ENCODE measurements around the gene RARA. TPM values are rescaled to one million over a fixed set of nuclear protein-coding genes. Genes with fewer than 3 reads are reported as not detected.

The RARA gene
- total RNA-seq, 1 experiment from 2014 or later, result 42.3 TPM

DNA sequence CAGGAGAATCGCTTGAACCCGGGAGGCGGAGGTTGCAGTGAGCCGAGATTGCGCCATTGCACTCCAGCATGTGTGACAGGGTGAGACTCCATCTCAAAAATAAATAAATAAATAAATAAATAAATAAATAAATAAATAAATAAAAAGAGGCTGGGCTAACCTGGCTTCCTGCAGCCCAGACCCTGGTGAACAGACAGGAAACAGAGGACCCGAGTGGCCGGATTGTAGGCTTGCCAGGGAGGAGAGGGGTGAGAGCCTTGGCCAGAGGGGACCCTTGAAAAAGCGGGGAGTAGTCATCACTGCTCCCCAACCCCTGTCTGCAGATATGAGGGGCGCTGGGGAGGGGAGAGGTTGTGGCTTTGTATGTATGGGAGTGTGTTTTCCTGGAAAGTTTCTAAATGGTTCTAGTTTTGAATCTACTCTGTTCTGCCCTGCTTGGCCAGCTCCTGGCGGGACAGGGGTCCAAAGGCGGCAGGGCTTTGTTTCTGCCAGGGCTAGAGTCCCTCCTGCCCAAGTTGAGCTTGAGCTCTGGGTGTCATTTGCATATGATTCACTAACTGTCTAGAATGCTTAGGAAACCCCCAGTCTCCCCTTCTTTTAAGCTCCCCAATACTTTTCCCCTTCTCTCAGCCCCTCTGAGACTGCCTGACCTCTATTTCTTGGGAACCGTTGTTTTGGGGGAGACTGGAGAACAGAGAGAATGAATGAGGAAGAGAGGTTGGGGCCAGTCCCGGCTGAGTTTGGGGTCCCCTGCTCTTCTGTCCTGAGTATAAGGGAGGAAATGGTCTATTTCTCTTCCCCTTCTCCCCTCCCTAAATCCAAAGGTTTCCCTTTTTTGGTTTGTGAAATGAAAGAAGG lies 16.4 kb downstream of the RARA start:
- no peak overlapping the region for H3K4me3 ChIP-seq

DNA sequence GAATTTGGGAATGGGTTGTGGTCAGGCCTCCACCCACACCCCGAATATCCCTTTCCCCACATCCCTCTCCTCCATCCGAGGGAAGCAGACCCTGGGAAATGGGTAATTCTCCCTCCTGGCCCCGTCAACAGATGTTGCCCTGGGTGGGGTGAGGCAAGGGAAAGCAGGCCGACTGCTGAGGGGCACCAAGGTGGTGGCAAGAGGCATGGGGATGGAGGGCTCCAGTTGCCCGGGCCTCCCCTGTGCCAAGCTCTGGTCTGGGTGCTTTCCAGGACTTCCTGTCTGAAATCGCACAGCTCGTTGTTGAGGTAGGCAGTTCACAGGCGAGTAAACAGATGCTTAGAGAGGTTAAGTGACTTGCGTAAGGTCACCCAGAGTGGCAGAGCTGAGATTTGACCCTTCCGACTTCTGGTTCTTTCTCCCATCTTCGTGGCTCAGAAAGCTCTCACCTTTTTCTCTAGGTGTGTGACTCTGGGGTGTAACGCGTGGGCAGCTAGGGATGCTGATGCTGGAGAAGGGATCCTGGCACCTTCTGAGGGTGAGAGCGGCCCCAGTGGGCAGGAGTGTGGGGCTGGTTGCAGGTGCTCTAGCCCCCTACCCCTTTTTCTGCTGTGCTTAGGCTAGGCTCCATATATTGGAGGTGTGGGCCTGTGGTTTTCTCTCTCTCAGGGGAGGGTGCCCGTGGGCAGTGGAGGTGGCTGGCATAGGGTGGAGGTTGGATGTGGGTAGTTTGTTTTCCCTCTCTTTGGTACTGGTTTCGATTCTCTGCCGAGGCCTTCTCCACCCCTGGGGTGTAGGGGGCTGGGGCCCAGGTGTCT lies 17.2 kb downstream of the RARA start:
- no peak overlapping the region for H3K4me3 ChIP-seq
- H3K27ac ChIP-seq, result no peak overlapping the region
- DNase-seq, result no peak
- H3K4me1 ChIP-seq, result peaks cover 59% of the 10 kb centered on the region
- peaks cover 6% of the 10 kb centered on the region; the same call in 1 of the 2 replicates for H3K36me3 ChIP-seq
- H3K27me3 ChIP-seq, result no peaks in the 10 kb centered on the region
- no peaks in the 10 kb centered on the region for H3K9me3 ChIP-seq (replicated peaks)

More for the DNA sequence above, 16.4 kb downstream of the RARA start:
- no peak for DNase-seq
- 0 out of 2 replicates have a peak, but pooled peaks cover 2% of the 10 kb centered on the region for H3K36me3 ChIP-seq
- no peaks in the 10 kb centered on the region for H3K9me3 ChIP-seq (replicated peaks)
- H3K27me3 ChIP-seq, result no peaks in the 10 kb centered on the region
- H3K4me1 ChIP-seq, result peaks cover 62% of the 10 kb centered on the region
- no peak overlapping the region for H3K27ac ChIP-seq

DNA sequence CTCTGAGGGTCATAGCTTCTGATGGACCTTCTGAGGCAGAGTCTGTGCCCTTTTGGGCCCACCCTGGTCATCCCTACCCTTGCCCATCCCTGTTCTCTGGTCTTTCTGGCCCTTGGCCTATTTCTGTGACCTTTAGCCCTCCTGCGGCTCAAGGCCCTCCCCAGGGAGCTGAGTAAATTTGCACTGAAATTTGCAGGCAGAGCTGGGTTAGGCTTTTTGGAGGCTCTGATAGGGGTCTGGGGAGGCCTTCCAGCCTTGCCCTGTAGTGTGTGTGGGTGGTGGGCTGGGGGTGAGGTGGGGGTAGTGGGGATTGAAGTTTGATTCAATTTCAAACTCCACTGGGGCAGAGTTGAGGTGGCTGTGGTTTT lies 17.8 kb downstream of the RARA start:
- Histone ChIP-seq H3K4me1 (peaks cover 53% of the 10 kb centered on the region), H3K36me3 (peaks cover 11% of the 10 kb centered on the region), H3K27me3 (no peaks in the 10 kb centered on the region), H3K9me3 (replicated peaks) (no peaks in the 10 kb centered on the region), H3K4me3 (no peak overlapping the region), H3K27ac (no peak overlapping the region)
- DNase-seq, result no peak

DNA sequence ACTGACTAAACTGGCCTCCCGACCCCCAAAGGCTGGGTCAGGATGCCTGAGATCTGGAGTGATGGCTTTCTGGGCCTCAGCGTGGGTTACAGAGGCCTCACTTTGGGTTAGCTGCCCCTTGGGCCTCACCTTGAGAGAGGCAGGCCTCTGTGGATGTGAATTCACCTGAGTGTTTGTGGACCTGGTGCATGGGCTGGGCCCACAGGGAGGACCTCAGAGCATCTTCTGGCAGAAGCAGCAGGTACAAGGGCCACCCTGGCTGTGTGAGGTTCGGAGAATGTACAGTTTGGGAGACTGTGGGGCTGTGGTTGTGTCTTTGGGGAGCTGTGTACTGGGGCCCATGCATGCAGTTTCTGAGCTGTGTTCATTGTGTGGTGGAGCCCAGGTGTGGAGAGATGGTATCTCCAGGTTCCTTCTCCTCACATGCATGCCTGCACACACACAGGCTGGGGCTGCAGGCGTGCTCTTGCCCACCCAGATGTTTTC lies 18.3 kb downstream of the RARA start:
- Histone ChIP-seq H3K27me3 (no peaks in the 10 kb centered on the region), H3K9me3 (replicated peaks) (no peaks in the 10 kb centered on the region), H3K36me3 (peaks cover 11% of the 10 kb centered on the region), H3K27ac (no peak overlapping the region), H3K4me3 (no peak overlapping the region), H3K4me1 (peaks cover 48% of the 10 kb centered on the region)
- no peak for DNase-seq

DNA sequence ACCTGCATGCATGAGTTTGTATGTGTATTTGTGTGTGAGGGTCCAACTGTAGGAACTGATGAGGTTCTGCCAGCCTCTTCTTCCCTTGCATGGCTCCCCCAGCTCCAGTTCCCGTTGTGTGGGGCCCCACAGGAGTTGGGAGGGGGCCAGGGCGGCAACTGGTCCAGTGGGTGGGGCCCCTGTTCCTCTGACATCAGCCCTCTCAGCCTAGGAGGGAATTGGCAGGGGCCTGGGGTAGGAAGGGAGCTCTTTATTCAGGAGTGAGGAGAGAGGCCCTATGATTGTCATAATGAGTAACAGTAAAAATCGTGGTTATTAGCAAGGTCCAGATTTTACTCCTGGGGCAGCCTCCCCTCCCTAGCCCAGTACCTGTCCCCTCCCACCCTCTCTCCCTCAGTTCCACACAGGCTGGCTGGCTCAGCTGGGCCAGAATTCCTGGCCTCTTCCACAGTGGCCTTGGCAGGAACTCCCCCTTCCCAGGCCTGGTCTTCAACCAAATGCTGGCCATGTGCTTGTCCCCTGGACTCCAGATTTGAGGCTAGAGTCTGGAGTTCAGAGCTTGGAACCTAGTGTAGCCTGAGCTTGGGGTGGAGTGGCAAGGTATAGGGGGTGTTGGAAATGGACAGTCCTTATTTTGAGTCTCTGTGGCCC lies 18.9 kb downstream of the RARA start:
- Histone ChIP-seq H3K27me3 (no peaks in the 10 kb centered on the region), H3K36me3 (peaks cover 14% of the 10 kb centered on the region), H3K4me1 (peaks cover 43% of the 10 kb centered on the region), H3K27ac (no peak overlapping the region), H3K9me3 (replicated peaks) (no peaks in the 10 kb centered on the region), H3K4me3 (no peak overlapping the region)
- peak in 1 of 2 experiments; percentile 64 for DNase-seq

DNA sequence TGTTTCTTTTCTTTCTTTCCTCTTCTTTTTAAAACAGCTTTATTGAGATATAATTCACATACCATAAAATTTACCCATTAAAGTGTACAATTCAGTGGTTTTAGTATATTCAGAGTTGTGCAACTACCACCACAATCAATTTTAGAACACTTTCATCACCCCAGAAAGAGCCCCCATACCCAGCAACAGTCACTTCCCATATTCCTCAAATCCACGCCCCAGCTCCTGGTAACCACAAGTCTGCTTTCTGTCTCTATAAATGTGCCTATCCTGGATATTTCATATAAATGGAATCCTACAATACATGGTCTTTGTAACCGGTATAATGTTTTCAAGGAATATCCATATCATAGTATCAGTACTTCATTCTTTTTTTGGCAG lies 19.4 kb downstream of the RARA start:
- no peaks in the 10 kb centered on the region for H3K27me3 ChIP-seq
- H3K4me3 ChIP-seq, result no peak overlapping the region
- peaks cover 14% of the 10 kb centered on the region for H3K36me3 ChIP-seq
- peaks cover 37% of the 10 kb centered on the region for H3K4me1 ChIP-seq
- DNase-seq, result no peak
- no peaks in the 10 kb centered on the region for H3K9me3 ChIP-seq (replicated peaks)
- H3K27ac ChIP-seq, result no peak overlapping the region

DNA sequence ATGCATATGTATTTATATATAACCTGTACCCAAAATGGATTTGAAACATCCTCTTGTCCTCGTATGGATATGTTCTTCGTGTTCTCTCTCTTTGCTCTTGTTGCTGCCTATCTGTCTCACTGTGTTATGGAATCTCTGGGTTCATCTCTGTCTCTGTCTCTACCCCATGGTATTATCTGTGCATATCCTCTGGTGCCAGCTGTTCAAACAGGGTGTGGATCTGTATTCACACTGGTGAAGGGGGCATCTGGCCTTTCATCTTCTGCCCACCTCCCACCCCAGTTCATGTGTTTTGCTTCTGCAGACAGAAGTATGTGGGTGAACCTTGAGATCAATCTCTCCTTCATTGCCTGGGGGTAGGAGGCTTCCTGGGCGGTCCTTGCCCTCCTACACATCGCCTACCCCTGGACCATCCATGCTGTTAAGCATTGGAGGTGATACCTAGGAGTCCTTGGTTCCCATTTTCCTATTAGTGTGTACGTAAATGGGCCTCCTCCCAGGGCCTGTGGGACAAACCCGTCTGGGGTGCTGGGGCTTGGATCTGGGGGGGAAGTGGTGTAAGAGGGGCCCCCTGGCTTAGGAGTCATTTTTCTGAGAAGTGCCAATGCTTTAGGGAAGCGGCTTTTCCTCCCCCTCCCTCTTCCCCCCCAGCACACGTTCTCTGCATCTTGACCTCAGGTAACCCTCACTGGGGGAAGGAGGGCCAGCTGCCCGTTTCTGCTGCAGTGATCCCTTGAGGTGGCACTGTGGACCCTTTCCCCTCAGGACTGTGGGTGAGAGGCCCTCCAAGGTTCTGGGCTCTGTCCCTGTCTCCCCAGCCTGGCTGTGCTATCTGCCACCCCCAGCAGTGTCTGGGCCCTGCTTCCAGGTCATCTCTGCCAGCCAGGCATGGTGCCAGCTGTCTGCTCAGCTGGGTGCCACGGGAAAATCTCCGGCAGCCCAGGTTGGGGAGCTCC lies 21.1 kb downstream of the RARA start:
- H3K4me1 ChIP-seq, result peaks cover 46% of the 10 kb centered on the region
- no peak overlapping the region for H3K27ac ChIP-seq
- peaks cover 14% of the 10 kb centered on the region for H3K36me3 ChIP-seq

DNA sequence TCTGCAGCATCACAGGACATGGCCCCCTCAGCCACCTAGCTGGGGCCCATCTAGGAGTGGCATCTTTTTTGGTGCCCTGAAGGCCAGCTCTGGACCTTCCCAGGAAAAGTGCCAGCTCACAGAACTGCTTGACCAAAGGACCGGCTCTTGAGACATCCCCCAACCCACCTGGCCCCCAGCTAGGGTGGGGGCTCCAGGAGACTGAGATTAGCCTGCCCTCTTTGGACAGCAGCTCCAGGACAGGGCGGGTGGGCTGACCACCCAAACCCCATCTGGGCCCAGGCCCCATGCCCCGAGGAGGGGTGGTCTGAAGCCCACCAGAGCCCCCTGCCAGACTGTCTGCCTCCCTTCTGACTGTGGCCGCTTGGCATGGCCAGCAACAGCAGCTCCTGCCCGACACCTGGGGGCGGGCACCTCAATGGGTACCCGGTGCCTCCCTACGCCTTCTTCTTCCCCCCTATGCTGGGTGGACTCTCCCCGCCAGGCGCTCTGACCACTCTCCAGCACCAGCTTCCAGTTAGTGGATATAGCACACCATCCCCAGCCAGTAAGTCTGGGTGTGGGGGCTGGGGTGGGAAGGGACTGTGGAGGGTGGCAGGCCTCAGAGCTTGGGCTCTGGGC lies 22.0 kb downstream of the RARA start:
- Histone ChIP-seq H3K4me3 (no peak overlapping the region), H3K4me1 (peaks cover 42% of the 10 kb centered on the region), H3K27ac (no peak overlapping the region), H3K36me3 (peaks cover 14% of the 10 kb centered on the region), H3K27me3 (no peaks in the 10 kb centered on the region), H3K9me3 (replicated peaks) (no peaks in the 10 kb centered on the region)
- no peak for DNase-seq

More for the DNA sequence above, 21.1 kb downstream of the RARA start:
- Histone ChIP-seq H3K27me3 (no peaks in the 10 kb centered on the region), H3K9me3 (replicated peaks) (no peaks in the 10 kb centered on the region), H3K4me3 (no peak overlapping the region)
- no peak for DNase-seq

DNA sequence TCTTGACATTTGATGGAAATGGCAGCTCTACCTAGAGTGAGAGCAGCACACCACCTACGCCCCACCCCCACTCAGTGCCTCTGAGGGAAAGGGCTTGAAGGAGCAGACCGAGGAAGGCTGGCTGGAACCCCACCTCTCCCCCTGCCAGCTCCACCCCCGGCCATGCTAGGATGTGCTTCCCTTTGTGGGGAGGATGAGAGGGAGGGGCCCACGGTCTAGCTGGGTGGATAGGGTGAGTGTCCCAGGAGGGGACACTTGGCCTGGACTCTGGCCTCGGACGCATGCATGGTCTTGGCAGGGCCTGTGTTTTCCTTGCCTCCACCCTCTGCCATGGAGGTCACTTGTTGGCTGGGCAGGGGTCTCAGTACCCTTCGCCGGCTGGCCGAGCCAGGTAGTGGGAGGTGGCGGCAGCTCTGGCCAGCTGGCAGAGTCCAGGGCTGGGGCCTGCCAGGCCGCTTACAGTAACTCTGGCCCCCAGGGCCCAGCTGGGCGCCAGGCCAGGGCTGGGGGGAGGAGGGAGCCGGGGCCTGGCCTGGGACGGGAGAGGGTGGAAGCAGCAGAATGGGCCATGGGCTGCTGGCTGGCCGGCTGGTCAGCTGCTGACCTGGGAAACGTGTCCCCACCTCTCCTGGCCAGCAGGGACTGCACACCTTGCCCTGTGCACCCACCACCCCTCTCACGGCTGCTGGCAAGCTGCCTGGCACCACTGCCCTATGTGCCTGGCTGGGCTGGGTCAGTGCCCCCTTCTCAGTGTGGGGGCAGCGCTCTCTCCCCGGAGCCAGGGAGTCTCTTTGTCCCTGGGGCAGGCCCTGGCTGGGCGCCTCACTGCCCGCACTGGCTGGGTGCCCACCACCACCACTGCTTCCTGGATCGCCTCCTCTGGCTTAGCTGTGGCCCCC lies 23.0 kb downstream of the RARA start:
- Histone ChIP-seq H3K9me3 (replicated peaks) (no peaks in the 10 kb centered on the region), H3K4me3 (no peak overlapping the region), H3K36me3 (peaks cover 14% of the 10 kb centered on the region), H3K27me3 (no peaks in the 10 kb centered on the region), H3K4me1 (peaks cover 33% of the 10 kb centered on the region), H3K27ac (no peak overlapping the region)
- no peak for DNase-seq

DNA sequence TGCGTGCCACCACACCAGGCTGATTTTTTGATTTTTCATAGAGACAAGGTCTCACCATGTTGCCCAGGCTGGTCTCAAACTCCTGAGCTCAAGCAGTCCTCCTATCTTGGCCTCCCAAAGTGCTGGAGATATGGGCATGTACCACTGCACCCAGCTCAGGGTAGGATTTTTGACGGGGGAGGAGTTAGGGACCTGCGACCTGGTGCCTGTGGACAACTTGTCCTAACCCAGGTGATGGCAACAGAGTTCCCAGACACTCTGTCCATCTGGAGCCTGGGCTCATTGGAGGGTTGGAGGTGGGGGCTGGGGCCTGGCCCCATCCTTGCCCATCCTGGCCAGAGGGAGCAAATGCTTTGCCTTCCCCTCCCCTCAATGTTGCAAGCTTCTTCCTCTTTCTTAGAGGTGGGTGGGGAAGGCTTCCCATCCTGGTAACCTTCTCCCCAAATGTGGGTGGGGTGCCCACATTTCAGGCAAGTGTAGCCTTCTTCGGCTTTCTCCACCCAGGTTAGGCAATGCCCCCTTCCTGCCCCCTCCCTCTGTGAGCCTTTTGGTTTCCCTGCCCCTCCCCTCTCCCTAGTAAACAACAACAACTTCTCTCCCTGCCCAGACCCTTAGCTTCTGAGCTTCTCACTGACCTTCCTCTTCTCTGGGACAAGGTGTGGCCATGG lies 24.9 kb downstream of the RARA start:
- DNase-seq, result no peak
- H3K9me3 ChIP-seq (replicated peaks), result no peaks in the 10 kb centered on the region
- no peak overlapping the region for H3K4me3 ChIP-seq
- H3K36me3 ChIP-seq, result peaks cover 12% of the 10 kb centered on the region
- no peak overlapping the region for H3K27ac ChIP-seq
- peaks cover 23% of the 10 kb centered on the region for H3K4me1 ChIP-seq
- no peaks in the 10 kb centered on the region for H3K27me3 ChIP-seq

DNA sequence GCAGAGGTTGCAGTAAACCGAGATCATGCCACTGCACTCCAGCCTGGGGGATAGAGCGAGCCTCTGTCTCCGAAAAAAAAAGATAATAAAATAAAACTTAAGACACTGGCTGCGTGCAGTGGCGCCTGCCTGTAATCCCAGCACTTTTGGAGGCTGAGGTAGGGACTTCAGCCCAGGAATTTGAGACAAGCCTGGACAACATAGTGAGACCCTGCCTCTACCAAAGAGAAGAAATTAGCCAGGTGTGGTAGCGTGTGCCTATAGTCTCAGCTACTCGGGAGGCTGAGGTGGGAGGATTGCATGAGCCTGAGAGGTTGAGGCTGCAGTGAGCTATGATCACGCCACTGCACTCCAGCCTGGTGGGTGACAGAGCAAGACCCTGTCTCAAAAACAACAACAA lies 26.6 kb downstream of the RARA start:
- Histone ChIP-seq H3K9me3 (replicated peaks) (no peaks in the 10 kb centered on the region), H3K27me3 (no peaks in the 10 kb centered on the region), H3K4me1 (peaks cover 26% of the 10 kb centered on the region), H3K27ac (no peak overlapping the region), H3K36me3 (peaks cover 12% of the 10 kb centered on the region), H3K4me3 (no peak overlapping the region)
- DNase-seq, result no peak

DNA sequence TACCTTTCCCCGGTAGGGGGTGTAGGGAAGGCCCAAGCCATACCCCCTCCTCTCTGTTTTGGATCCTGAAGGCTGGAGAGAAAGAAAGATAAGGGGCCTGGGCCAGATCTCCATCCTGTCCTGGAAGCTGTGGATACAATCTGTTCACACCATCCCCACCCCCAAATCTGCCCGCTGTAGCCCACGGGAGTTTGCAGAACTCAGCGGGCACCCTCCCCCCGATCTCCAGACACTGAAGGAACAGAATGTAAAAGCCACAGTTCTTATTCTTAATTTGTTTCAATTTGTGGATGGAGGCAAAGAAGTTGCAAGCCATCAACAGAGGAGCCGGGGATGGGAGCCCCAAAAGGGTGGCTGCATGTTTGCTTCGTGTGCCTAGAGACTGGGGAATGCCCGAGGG lies 28.4 kb downstream of the RARA start:
- H3K27ac ChIP-seq, result no peak overlapping the region
- H3K9me3 ChIP-seq (replicated peaks), result no peaks in the 10 kb centered on the region
- DNase-seq, result no peak
- no peaks in the 10 kb centered on the region for H3K27me3 ChIP-seq
- peaks cover 3% of the 10 kb centered on the region for H3K36me3 ChIP-seq
- no peak overlapping the region for H3K4me3 ChIP-seq
- H3K4me1 ChIP-seq, result peaks cover 29% of the 10 kb centered on the region

All from SJCRH30 (cell line).